ENCODE measurements around the gene ZNFX1.

ZNFX1 gene

DNA sequence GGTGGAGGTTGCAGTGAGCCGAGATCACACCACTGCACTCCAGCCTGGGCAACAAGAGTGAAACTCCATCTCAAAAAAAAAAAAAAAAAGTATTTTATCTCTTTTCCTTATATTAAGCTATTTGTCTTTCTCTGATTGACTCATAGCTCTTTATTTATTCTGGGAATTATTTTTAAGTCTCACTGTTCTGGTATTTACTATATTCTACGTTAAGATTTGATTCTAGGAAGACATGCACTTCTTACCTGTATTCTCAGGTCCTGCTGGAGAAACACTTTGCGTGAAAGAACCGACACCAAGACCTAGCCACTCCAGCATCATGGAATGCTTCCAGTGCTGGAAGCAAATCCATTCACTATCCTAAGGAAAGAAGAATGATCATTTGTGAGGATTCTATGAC is 17.6 kb downstream of the ZNFX1 start:
- Histone ChIP-seq H3K4me2 (ENCODE audit: low read length) (no peak overlapping the region), H3K4me3 (ENCODE audit: low read length) (no peak overlapping the region), H3K27ac (ENCODE audit: low read length) (no peak overlapping the region), H3K36me3 (replicated peaks; ENCODE audit: low read depth, low read length) (peaks cover 79% of the 10 kb centered on the region), H4K20me1 (ENCODE audit: insufficient read depth, low read length) (peaks cover 4% of the 10 kb centered on the region; the same call in 1 of the 2 replicates), H3K27me3 (ENCODE audit: low read depth, low read length) (no peaks in the 10 kb centered on the region), H3K4me1 (ENCODE audit: low read length) (no peaks in the 10 kb centered on the region), H2AFZ (ENCODE audit: low read depth, low read length) (no peak overlapping the region), H3K79me2 (ENCODE audit: low read length) (peaks cover 22% of the 10 kb centered on the region), H3K9ac (ENCODE audit: low read length) (no peak overlapping the region), H3K9me3 (ENCODE audit: insufficient read depth, low read length) (no peaks in the 10 kb centered on the region)
- TF ChIP-seq, protein P1, sequence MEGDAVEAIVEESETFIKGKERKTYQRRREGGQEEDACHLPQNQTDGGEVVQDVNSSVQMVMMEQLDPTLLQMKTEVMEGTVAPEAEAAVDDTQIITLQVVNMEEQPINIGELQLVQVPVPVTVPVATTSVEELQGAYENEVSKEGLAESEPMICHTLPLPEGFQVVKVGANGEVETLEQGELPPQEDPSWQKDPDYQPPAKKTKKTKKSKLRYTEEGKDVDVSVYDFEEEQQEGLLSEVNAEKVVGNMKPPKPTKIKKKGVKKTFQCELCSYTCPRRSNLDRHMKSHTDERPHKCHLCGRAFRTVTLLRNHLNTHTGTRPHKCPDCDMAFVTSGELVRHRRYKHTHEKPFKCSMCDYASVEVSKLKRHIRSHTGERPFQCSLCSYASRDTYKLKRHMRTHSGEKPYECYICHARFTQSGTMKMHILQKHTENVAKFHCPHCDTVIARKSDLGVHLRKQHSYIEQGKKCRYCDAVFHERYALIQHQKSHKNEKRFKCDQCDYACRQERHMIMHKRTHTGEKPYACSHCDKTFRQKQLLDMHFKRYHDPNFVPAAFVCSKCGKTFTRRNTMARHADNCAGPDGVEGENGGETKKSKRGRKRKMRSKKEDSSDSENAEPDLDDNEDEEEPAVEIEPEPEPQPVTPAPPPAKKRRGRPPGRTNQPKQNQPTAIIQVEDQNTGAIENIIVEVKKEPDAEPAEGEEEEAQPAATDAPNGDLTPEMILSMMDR (IDR thresholded peaks at IDR 0.05; ENCODE audit: low read depth, low read length), result no peak
- TF ChIP-seq EZH2phosphoT487 (IDR thresholded peaks at IDR 0.05; ENCODE audit: low read depth), result no peak

DNA sequence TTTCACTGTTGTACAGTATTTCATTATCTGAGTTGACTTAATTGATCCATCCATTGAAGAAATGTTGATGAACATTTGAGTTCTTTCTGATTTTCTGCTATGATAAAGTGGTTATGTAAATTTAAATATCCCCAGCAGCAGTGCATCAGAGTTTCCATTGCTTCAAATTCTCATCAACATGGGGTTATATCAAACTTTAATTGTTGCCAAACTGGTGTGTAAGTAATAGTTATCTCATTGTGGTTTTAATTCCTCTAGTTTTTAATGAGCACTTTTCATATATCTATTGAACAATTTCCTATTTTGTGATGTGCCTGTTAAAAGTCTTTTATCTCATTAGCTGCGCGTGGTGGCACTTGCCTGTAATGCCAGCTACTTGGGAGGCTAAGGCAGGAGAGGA is 18.1 kb downstream of the ZNFX1 start:
- Histone ChIP-seq H3K4me1 (ENCODE audit: low read length) (no peaks in the 10 kb centered on the region), H3K79me2 (ENCODE audit: low read length) (peaks cover 18% of the 10 kb centered on the region), H3K4me2 (ENCODE audit: low read length) (no peak overlapping the region), H3K27ac (ENCODE audit: low read length) (no peak overlapping the region), H2AFZ (ENCODE audit: low read depth, low read length) (no peak overlapping the region), H3K36me3 (replicated peaks; ENCODE audit: low read depth, low read length) (peaks cover 76% of the 10 kb centered on the region), H4K20me1 (ENCODE audit: insufficient read depth, low read length) (peaks cover 4% of the 10 kb centered on the region; the same call in 1 of the 2 replicates), H3K4me3 (ENCODE audit: low read length) (no peak overlapping the region), H3K27me3 (ENCODE audit: low read depth, low read length) (no peaks in the 10 kb centered on the region), H3K9me3 (ENCODE audit: insufficient read depth, low read length) (no peaks in the 10 kb centered on the region), H3K9ac (ENCODE audit: low read length) (no peak overlapping the region)
- TF ChIP-seq, protein P1 (IDR thresholded peaks at IDR 0.05; ENCODE audit: low read depth, low read length), result no peak
- TF ChIP-seq EZH2phosphoT487 (IDR thresholded peaks at IDR 0.05; ENCODE audit: low read depth), result no peak

DNA sequence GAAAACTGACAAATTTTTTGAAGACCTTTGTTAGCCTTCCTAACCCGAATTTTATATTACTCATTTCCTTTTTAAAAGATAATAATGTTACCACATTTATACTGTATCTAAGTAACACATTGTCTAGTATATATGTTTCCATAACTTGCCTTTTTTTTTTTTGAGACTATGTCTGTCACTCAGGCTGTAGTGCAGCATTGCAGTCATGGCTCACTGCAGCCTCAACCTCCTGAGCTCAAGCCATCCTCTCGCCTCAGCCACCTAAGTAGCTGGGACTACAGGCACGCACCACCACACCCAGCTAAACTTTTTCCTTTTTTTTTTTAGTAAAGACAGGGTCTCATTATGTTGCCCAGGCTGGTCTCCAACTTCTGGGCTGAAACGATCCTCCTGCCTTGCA is 18.6 kb downstream of the ZNFX1 start:
- no peak overlapping the region for H3K4me3 ChIP-seq (ENCODE audit: low read length)
- no peak for TF ChIP-seq EZH2phosphoT487 (IDR thresholded peaks at IDR 0.05; ENCODE audit: low read depth)
- TF ChIP-seq, protein P1 (IDR thresholded peaks at IDR 0.05; ENCODE audit: low read depth, low read length), result no peak
- H3K4me1 ChIP-seq (ENCODE audit: low read length), result no peaks in the 10 kb centered on the region
- H3K27me3 ChIP-seq (ENCODE audit: low read depth, low read length), result no peaks in the 10 kb centered on the region
- peaks cover 76% of the 10 kb centered on the region for H3K36me3 ChIP-seq (replicated peaks; ENCODE audit: low read depth, low read length)
- H3K9me3 ChIP-seq (ENCODE audit: insufficient read depth, low read length), result no peaks in the 10 kb centered on the region
- H4K20me1 ChIP-seq (ENCODE audit: insufficient read depth, low read length), result peaks cover 4% of the 10 kb centered on the region; the same call in 1 of the 2 replicates
- H2AFZ ChIP-seq (ENCODE audit: low read depth, low read length), result no peak overlapping the region
- no peak overlapping the region for H3K9ac ChIP-seq (ENCODE audit: low read length)
- peaks cover 13% of the 10 kb centered on the region for H3K79me2 ChIP-seq (ENCODE audit: low read length)
- no peak overlapping the region for H3K4me2 ChIP-seq (ENCODE audit: low read length)
- H3K27ac ChIP-seq (ENCODE audit: low read length), result no peak overlapping the region

DNA sequence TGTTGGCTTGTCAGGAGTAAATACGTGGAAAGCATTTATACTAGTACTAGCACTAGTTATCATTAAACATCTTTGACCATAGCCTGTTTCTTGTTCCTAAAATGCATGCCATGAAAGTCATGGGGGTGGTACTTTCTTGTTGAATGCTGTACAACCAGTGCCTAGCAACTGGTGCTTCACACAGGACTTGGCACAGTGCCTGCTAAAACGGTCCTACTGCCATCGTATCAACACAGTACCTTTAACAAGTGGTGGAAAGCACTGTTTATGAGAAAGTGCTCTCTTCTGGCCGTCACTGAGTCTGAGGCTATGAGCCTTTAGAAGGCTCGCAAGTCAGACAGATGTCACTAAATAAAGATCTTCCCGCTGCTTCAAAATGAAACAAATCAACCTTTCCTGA is 21.6 kb downstream of the ZNFX1 start:
- Histone ChIP-seq H4K20me1 (ENCODE audit: insufficient read depth, low read length) (0 out of 2 replicates have a peak, but pooled peaks cover 4% of the 10 kb centered on the region), H3K27me3 (ENCODE audit: low read depth, low read length) (no peaks in the 10 kb centered on the region), H3K4me3 (ENCODE audit: low read length) (no peak overlapping the region), H3K79me2 (ENCODE audit: low read length) (peaks cover 4% of the 10 kb centered on the region), H3K9ac (ENCODE audit: low read length) (no peak overlapping the region), H3K36me3 (replicated peaks; ENCODE audit: low read depth, low read length) (peaks cover 74% of the 10 kb centered on the region), H3K4me1 (ENCODE audit: low read length) (no peaks in the 10 kb centered on the region), H3K27ac (ENCODE audit: low read length) (no peak overlapping the region), H2AFZ (ENCODE audit: low read depth, low read length) (no peak overlapping the region), H3K4me2 (ENCODE audit: low read length) (no peak overlapping the region), H3K9me3 (ENCODE audit: insufficient read depth, low read length) (no peaks in the 10 kb centered on the region)
- TF ChIP-seq EZH2phosphoT487 (IDR thresholded peaks at IDR 0.05; ENCODE audit: low read depth), result no peak
- TF ChIP-seq, protein P1 (IDR thresholded peaks at IDR 0.05; ENCODE audit: low read depth, low read length), result no peak
